H1 (cell line): Measurements from ENCODE around the gene ARMC6. TPM values are rescaled to one million over a fixed set of nuclear protein-coding genes. Genes with fewer than 3 reads are reported as not detected.

Experiments used
- CTCF ChIA-PET: fragments of 300-600 bp; sonication (Branson Sonifier 250); formaldehyde crosslinking; loops from one replicate; lab custom pipeline; 2021; ENCODE audit not compliant: partially characterized antibody; lab: Charles Lee
- POLR2A ChIA-PET: fragments of 300-600 bp; sonication (Branson Sonifier 250); formaldehyde crosslinking; loops from one replicate; lab custom pipeline; 2021; ENCODE audit warnings: inconsistent platforms; ENCODE audit not compliant: partially characterized antibody; lab: Charles Lee
- DNase-seq, 2 experiments: peaks; one replicate each; pipeline versions ENCODE4 v3.0.0 to v3.0.0-alpha.2; 2010 to 2022; ENCODE audit warnings: low spot score in 2 of 2, low read depth in 1 of 2, mixed read lengths in 1 of 2
- FAIRE-seq: peaks from 2 replicates; lab custom pipeline; 2011; peaks lifted over from hg19 to GRCh38; lab: Jason Lieb, UNC
- H2AFZ ChIP-seq: 2 replicates; pipeline ENCODE4 v1.8.1; 2012; ENCODE audit warnings: low read length, inconsistent platforms
- H2AK5ac ChIP-seq: 2 replicates; pipeline ENCODE4 v1.6.1; 2013; ENCODE audit warnings: low read depth, low read length
- H2BK120ac ChIP-seq: replicated peaks from 2 replicates; pipeline ENCODE3; 2013; ENCODE audit warnings: low read depth, low read length, inconsistent platforms
- H2BK12ac ChIP-seq: 2 replicates; pipeline ENCODE4 v1.6.1; 2013; ENCODE audit warnings: low read depth, low read length
- H2BK15ac ChIP-seq: 2 replicates; pipeline ENCODE4 v1.6.1; 2013; ENCODE audit warnings: low read length
- H2BK20ac ChIP-seq: 2 replicates; pipeline ENCODE4 v1.6.1; 2013; ENCODE audit warnings: low read length
- H2BK5ac ChIP-seq: 2 replicates; pipeline ENCODE4 v1.6.1; 2013; ENCODE audit warnings: low read depth, low read length
- H3K14ac ChIP-seq: 2 replicates; pipeline ENCODE4 v1.6.1; 2013; ENCODE audit warnings: inconsistent platforms; ENCODE audit not compliant: insufficient read length
- H3K18ac ChIP-seq: 2 replicates; pipeline ENCODE4 v1.6.1; 2013; ENCODE audit warnings: low read length; ENCODE audit errors: extremely low read depth
- H3K23ac ChIP-seq: 2 replicates; pipeline ENCODE4 v1.6.1; 2013; ENCODE audit warnings: inconsistent platforms; ENCODE audit not compliant: insufficient read length
- H3K23me2 ChIP-seq: 2 replicates; pipeline ENCODE4 v1.6.1; 2013; ENCODE audit warnings: low read depth, low read length
- H3K27ac ChIP-seq: 2 replicates; pipeline ENCODE4 v1.6.1; 2011; ENCODE audit warnings: low read depth, low read length, inconsistent platforms
- H3K27me3 ChIP-seq, 4 experiments: replicated peaks in 1 of 4; 1 replicate in 1 of 4; 2 replicates in 3 of 4; pipeline versions ENCODE4 v1.6.1 to v1.8.1; 2011 to 2013; ENCODE audit warnings: low read length in 3 of 4, mild to moderate bottlenecking in 3 of 4, inconsistent platforms in 2 of 4, mixed read lengths in 2 of 4, moderate library complexity in 1 of 4; ENCODE audit not compliant: control insufficient read depth in 3 of 4, insufficient read depth in 3 of 4; ENCODE audit errors: extremely low read depth in 1 of 4
- H3K36me3 ChIP-seq, 4 experiments: 2 replicates each; pipeline versions ENCODE4 v1.6.1 to v1.8.1; 2011 to 2013; ENCODE audit warnings: mild to moderate bottlenecking in 4 of 4, low read length in 3 of 4, moderate library complexity in 2 of 4, control low read depth in 1 of 4, inconsistent platforms in 1 of 4; ENCODE audit not compliant: insufficient read depth in 4 of 4, control insufficient read depth in 2 of 4
- H3K4ac ChIP-seq: replicated peaks from 2 replicates; pipeline ENCODE3; 2013; ENCODE audit warnings: low read length, low read depth, mixed read lengths, inconsistent platforms; ENCODE audit not compliant: insufficient read length
- H3K4me1 ChIP-seq, 4 experiments: replicated peaks in 1 of 4; 1 replicate in 1 of 4; 2 replicates in 3 of 4; pipeline versions ENCODE4 v1.6.1 to v1.8.1; 2011 to 2013; ENCODE audit warnings: low read length in 3 of 4, inconsistent platforms in 2 of 4, mixed read lengths in 1 of 4; ENCODE audit not compliant: insufficient read depth in 4 of 4, control insufficient read depth in 3 of 4
- H3K4me2 ChIP-seq, 2 experiments: 2 replicates each; pipeline versions ENCODE4 v1.6.1 to v1.8.1; 2011 to 2013; ENCODE audit warnings: low read depth in 2 of 2, low read length in 2 of 2, control low read depth in 1 of 2, inconsistent platforms in 1 of 2, mild to moderate bottlenecking in 1 of 2; ENCODE audit not compliant: insufficient read depth in 1 of 2
- H3K4me3 ChIP-seq, 4 experiments: fragments of 200-600, 300-600 bp in 1 of 4; sonication (generic), shearing (Covaris generic), sonication (Bioruptor Twin) in 1 of 4; 2 replicates each; pipeline versions ENCODE4 v1.5.1 to v1.8.1; 2011 to 2016; ENCODE audit warnings: low read length in 4 of 4, low read depth in 3 of 4, control low read depth in 2 of 4, inconsistent platforms in 2 of 4, mild to moderate bottlenecking in 2 of 4, mixed read lengths in 1 of 4, moderate library complexity in 1 of 4; ENCODE audit not compliant: insufficient read depth in 2 of 4; ENCODE audit errors: extremely low read depth in 1 of 4
- H3K56ac ChIP-seq: replicated peaks from 2 replicates; pipeline ENCODE3; 2013; ENCODE audit warnings: low read depth, mild to moderate bottlenecking, mixed read lengths, low read length, inconsistent platforms; ENCODE audit not compliant: insufficient read length
- H3K79me1 ChIP-seq: 2 replicates; pipeline ENCODE4 v1.6.1; 2013; ENCODE audit warnings: low read depth, low read length, control low read depth
- H3K79me2 ChIP-seq, 2 experiments: 2 replicates each; pipeline versions ENCODE4 v1.6.1 to v1.8.1; 2012 to 2013; ENCODE audit warnings: low read length in 2 of 2, mild to moderate bottlenecking in 2 of 2, inconsistent platforms in 1 of 2; ENCODE audit not compliant: insufficient read depth in 2 of 2, control insufficient read depth in 1 of 2
- H3K9ac ChIP-seq, 4 experiments: replicated peaks in 1 of 4; 1 replicate in 1 of 4; 2 replicates in 3 of 4; pipeline versions ENCODE4 v1.6.1 to v1.8.1; 2011 to 2013; ENCODE audit warnings: low read depth in 3 of 4, low read length in 3 of 4, control low read depth in 2 of 4, mild to moderate bottlenecking in 2 of 4, moderate library complexity in 2 of 4, inconsistent platforms in 1 of 4; ENCODE audit errors: extremely low read depth in 1 of 4
- H3K9me3 ChIP-seq, 2 experiments: 2 replicates each; pipeline versions ENCODE4 v1.6.1 to v1.8.1; 2012 to 2013; ENCODE audit warnings: mild to moderate bottlenecking in 2 of 2, moderate library complexity in 2 of 2, control low read depth in 1 of 2, inconsistent platforms in 1 of 2, low read depth in 1 of 2, low read length in 1 of 2, mixed read lengths in 1 of 2; ENCODE audit not compliant: insufficient read depth in 2 of 2
- H4K20me1 ChIP-seq, 2 experiments: replicated peaks in 1 of 2; 2 replicates each; pipeline versions ENCODE3 to v1.8.1; 2011 to 2013; ENCODE audit warnings: inconsistent platforms in 2 of 2, low read length in 2 of 2, mild to moderate bottlenecking in 1 of 2; ENCODE audit not compliant: insufficient read depth in 2 of 2, control insufficient read depth in 1 of 2
- H4K5ac ChIP-seq: 2 replicates; pipeline ENCODE4 v1.6.1; 2013; ENCODE audit warnings: low read length, low read depth, mixed read lengths, inconsistent platforms; ENCODE audit not compliant: insufficient read length
- H4K8ac ChIP-seq: 2 replicates; pipeline ENCODE4 v1.8.0; 2013; ENCODE audit warnings: mild to moderate bottlenecking, moderate library complexity, low read length, inconsistent platforms; ENCODE audit not compliant: insufficient read depth; ENCODE audit errors: extremely low read depth
- H4K91ac ChIP-seq: replicated peaks from 2 replicates; pipeline ENCODE3; 2013; ENCODE audit warnings: low read length, mixed read lengths, inconsistent platforms; ENCODE audit not compliant: insufficient read length
- CBX8 ChIP-seq: fragments of 300-800, 300-1000 bp; sonication (generic); IDR thresholded peaks from 2 replicates; pipeline ENCODE4 v1.7.1; 2016; ENCODE audit warnings: low read depth, low read length, borderline replicate concordance
- CREB1 ChIP-seq: IDR thresholded peaks from 2 replicates; pipeline ENCODE4 v1.6.1; 2012; ENCODE audit warnings: inconsistent platforms
- EZH2 ChIP-seq: fragments of 200-600 bp; sonication (generic); IDR thresholded peaks from 2 replicates; pipeline ENCODE4 v1.7.1; 2012; ENCODE audit warnings: low read depth, mild to moderate bottlenecking, moderate library complexity, low read length, inconsistent platforms; ENCODE audit not compliant: severe bottlenecking
- HDAC2 ChIP-seq, 2 experiments: fragments of 300-600 bp in 1 of 2; sonication (generic) in 1 of 2; IDR thresholded peaks; 2 replicates each; pipeline ENCODE4 v1.6.1; 2011 to 2012; ENCODE audit warnings: low read depth in 2 of 2, low read length in 2 of 2, mild to moderate bottlenecking in 2 of 2, moderate library complexity in 2 of 2, borderline replicate concordance in 1 of 2, inconsistent platforms in 1 of 2
- KDM1A ChIP-seq: fragments of 200-600, 300-600 bp; sonication (generic); IDR thresholded peaks from 2 replicates; pipeline ENCODE4 v1.7.1; 2016; ENCODE audit warnings: mild to moderate bottlenecking, low read length, borderline replicate concordance
- PHF8 ChIP-seq: fragments of 200-600 bp; sonication (generic); conservative IDR thresholded peaks from 2 replicates; pipeline ENCODE4 v1.7.1; 2012; ENCODE audit warnings: low read depth, mild to moderate bottlenecking, inconsistent platforms, low read length, moderate library complexity
- RFX5 ChIP-seq: IDR thresholded peaks from 2 replicates; pipeline ENCODE4 v1.6.1; 2011; ENCODE audit warnings: low read depth, low read length, improper control_type of control experiment, borderline replicate concordance
- SAP30 ChIP-seq: fragments of 300-600 bp; sonication (generic); IDR thresholded peaks from 2 replicates; pipeline ENCODE4 v1.7.1; 2012; ENCODE audit warnings: low read length, moderate library complexity, mild to moderate bottlenecking, inconsistent platforms; ENCODE audit not compliant: insufficient read depth, insufficient replicate concordance
- SP4 ChIP-seq: IDR thresholded peaks from 2 replicates; pipeline ENCODE4 v1.6.1; 2012; ENCODE audit warnings: low read length, inconsistent platforms
- USF2 ChIP-seq: IDR thresholded peaks from 2 replicates; pipeline ENCODE4 v1.6.1; 2011; ENCODE audit warnings: low read length, improper control_type of control experiment
- ZNF274 ChIP-seq: IDR thresholded peaks from 2 replicates; pipeline ENCODE4 v1.7.0; 2012; ENCODE audit warnings: low read length, borderline replicate concordance; ENCODE audit errors: extremely low read depth
- WGBS, 2 experiments: shearing (Covaris generic) in 1 of 2; methylation state at CpG; one replicate each; pipeline versions ENCODE4 v1.1.6 to v1.1.7; 2013 to 2015; ENCODE audit warnings: low lambda C conversion rate in 2 of 2, mixed read lengths in 2 of 2, inconsistent platforms in 1 of 2, low coverage in 1 of 2, missing lambda C conversion rate in 1 of 2; ENCODE audit not compliant: insufficient replicate concordance in 2 of 2, insufficient coverage in 1 of 2, insufficient read length in 1 of 2; ENCODE audit errors: extremely low coverage in 1 of 2, missing lambda C conversion rate in 1 of 2; 5-methylcytosine and 5-hydroxymethylcytosine counted together
- polyA plus RNA-seq, 7 experiments: library from polyadenylated mRNA; depleted of rRNA in 3 of 7; stranded (reverse) in 5 of 7; unstranded in 2 of 7; fragments of >200 nt in 5 of 7; fragments of 200-250 nt in 2 of 7; gene quantifications; 1 replicate in 5 of 7; 2 replicates in 1 of 7; 4 replicates in 1 of 7; pipeline versions ENCODE4 v1.2.1 to v1.2.3, GENCODE V29; 2011 to 2013; ENCODE audit warnings: missing spikeins in 2 of 7, mixed read lengths in 2 of 7
- total RNA-seq: library from RNA; stranded (reverse); fragmentation: NEBNext Ultra II Directional; extraction: Animal tissue kit (Norgen Biotek cat#: 25700); gene quantifications from 2 replicates; pipeline ENCODE4 v1.2.1, GENCODE V29; 2021

ARMC6 gene
- total and polyA plus RNA-seq, 2 of the 8 experiments (the other 6 are each of a cell fraction or from before 2014, with no cell fraction given): 67.1 to 68.3 TPM

GRCh38 chr19:19078801-19079200 lies 45.4 kb downstream of the ARMC6 start:
- Histone ChIP-seq H2BK5ac (no peak overlapping the region), H2BK20ac (no peak overlapping the region), H3K79me1 (0 out of 2 replicates have a peak, but pooled peaks cover 2% of the 10 kb centered on the region), H3K27ac (no peak overlapping the region), H4K91ac (no peak overlapping the region), H3K9ac (no peak overlapping the region), H3K4me2 (no peak overlapping the region), H3K18ac (no peak overlapping the region), H3K4ac (no peak overlapping the region), H3K9me3 (no peaks in the 10 kb centered on the region), H3K4me1 (no peaks in the 10 kb centered on the region), H2BK120ac (no peak overlapping the region), H2BK15ac (no peak overlapping the region), H2BK12ac (no peak overlapping the region), H4K20me1 (peaks cover 0 to 8% of the 10 kb centered on the region in 2 experiments), H3K23ac (no peak overlapping the region), H3K23me2 (no peaks in the 10 kb centered on the region; the same call in 1 of the 2 replicates), H2AFZ (no peak overlapping the region), H2AK5ac (no peak overlapping the region), H3K27me3 (peaks cover 0 to 29% (median 15%) of the 10 kb centered on the region in 4 experiments; a peak in 6 of 7 replicates), H3K36me3 (no peaks in the 10 kb centered on the region), H3K79me2 (no peaks in the 10 kb centered on the region), H4K5ac (no peak overlapping the region), H4K8ac (no peak overlapping the region), H3K4me3 (no peak overlapping the region), H3K56ac (no peak overlapping the region), H3K14ac (no peak overlapping the region)
- ChIA-PET CTCF (interaction anchor here (0.7 to 1.2 kb wide), 2 partner anchors 12 to 807 kb away, joined by 3 to 4 read pairs; no protein-coding TSS in a partner anchor), POLR2A (interaction anchor here (0.6 to 2.0 kb wide), 3 partner anchors 11 to 452 kb away, joined by 4 read pairs; no protein-coding TSS in a partner anchor)
- WGBS, 2 experiments: 87% methylated on average over 6 of the region's 6 CpGs; no CpG with 5 or more reads in 1 of the 2 experiments
- DNase-seq (no peak), FAIRE-seq (no peak)
- TF ChIP-seq USF2: no peak
- TF ChIP-seq EZH2: no peak
- no peak for TF ChIP-seq KDM1A
- no peak for TF ChIP-seq ZNF274
- no peak for TF ChIP-seq HDAC2 (IDR thresholded peaks at IDR 0.05; ENCODE audit: borderline replicate concordance in 1 of 2, low read depth in 2 of 2, low read length in 2 of 2)
- TF ChIP-seq SP4: no peak
- TF ChIP-seq CBX8: no peak
- TF ChIP-seq RFX5: no peak
- TF ChIP-seq SAP30: no peak
- TF ChIP-seq PHF8: no peak
- TF ChIP-seq CREB1: no peak
